GM19043 (cell line): ENCODE data around the gene STK33.

Source experiments
- ATAC-seq: cut with Tn5 transposase; IDR thresholded peaks from one replicate; pipeline ENCODE4 v1.9.1; 2021; ENCODE audit warnings: low read depth; ENCODE audit not compliant: unreplicated experiment

STK33 gene

DNA sequence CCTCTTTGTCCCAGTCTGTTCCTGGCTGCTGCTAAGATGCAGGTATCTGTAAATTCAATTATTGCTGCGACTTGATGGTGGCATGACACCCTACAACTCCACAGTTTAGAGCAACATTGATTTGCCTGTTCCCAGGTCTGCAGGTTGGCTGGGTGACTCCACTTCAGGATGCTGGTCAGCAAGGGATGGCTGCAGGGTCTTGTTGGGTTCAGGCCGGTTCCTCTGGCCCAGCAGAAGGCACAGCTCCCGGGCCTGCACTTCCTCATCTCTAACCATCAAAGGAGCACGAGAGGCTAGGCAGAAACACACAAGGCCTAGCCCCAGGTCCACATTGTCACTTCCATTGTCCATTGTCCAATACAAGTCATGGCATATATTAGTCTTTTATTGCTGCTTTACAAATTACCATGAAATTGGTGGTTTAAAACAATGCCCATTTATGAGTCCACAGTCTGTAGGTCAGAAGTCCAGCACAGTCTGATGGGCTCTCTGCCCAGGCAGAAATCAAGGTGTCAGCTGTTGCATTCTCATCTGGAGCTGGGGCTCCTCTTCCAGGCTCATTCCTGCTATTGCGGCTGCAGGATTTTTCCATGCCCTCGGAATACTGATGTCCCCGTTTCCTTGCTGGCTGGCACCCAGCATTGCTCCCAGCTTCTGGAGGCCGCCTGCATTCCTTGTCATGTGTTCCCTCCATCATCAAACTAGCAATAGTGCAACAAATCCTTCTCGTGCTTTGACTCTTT is 233.8 kb downstream of the STK33 start:
- ATAC-seq: no peak

DNA sequence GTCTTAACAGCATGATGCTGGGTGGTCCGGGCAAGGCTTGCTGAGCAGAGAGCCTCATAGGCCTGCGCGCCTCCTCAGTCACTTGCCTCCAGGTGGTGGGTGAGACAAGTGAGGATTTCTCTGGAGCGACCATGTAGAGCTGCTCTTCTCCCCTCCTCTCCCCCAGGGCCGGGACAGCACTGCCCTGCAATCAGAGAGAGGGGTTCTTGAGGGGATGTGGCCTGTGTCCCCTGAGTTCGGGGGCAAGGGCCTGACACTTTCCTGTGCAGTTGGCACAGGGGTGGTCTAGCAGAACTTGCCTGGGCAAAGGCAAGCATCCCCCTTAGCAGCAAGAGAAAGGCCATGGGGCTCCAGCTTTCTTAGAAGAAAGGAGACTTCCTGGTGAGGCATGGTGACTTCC is 234.5 kb downstream of the STK33 start:
- no peak for ATAC-seq

DNA sequence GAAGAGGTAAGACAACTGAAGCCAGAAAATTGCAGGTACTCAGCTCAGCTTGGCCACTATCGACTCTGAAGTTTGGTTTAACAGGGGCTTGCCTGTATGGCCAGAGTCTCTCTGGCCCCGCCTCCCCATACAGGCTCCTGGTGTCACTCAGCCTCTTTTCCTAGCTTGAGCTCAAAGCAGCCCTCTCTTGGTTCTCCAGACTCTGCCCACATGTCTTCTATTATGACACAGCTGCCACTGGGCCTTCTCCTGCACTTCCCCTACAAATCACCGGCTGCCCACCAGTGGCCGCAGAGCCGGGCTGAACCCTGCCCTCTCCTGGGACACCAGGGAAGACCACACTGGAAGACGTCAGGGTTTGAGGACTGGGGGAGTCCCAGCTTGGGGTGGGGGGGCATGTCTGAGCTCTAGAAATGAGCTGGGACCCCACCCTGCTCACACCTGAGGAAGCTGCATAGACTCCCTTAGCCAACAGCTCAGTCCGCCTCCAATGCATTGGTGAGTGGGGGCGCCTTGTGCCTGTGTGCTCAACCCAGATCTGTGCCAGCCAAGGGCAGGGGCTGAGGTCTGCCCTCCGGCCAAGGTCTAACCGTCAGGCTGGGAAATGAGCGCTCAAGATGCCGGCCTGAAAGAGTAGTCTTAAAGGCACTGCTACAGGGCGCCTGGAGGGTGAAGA is 236.0 kb downstream of the STK33 start:
- ATAC-seq: no peak

DNA sequence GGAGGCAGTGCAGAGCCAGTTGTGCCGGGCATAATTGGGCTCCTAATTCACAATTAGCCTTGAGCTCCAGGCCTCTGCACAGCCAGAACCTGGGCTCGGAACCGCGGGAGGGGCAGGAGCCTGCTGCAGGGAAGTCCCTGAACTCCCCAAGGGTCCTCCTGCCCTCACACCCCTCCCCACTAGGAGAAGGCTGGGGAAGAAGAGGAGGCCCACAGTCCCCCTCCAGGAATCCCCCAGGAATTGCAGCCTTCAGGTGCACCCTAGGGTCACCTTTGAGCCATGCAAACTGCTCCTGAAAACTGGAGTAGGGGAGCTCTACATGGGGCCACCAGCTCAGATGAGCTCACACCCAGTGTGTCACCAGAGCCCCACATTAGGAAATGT is 236.5 kb downstream of the STK33 start:
- no peak for ATAC-seq

DNA sequence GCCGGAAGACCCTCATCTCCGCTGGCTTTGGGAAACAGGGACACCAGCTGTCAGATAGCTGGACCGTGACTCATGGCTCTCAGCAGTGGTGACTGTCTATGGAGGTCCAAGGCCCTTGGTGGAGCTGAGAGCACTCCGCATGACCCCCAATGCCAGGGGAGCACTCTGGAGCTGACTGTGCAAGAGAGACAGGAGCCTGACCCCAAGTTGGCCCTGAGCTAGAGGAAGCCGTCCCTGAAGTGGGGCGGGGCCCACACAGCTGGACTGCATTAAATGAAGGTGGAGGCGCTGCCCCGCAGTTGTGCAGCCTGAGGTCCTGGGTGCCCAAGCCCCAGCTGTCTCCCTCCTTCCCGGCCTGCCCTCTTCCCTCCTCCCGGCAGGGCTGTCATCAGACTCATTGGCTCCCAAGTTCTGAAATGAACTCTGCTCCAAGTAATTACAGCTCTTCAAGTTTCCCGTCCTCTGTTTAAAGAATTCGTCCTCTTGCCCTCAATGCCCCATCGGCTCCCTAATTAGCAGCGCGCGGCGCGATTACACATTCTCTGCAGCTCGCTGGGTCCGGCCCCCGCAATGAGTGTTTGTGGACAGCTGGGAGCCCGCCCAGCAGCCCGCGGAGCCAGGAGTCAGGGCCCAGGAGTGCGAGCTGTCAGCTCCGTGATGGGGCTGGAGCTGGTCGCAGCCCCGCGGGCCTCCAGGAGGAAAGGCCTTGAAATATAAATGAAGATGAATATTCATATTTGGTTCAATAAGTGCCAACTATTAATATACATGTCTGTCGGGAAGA is 237.1 kb downstream of the STK33 start:
- ATAC-seq: no peak

DNA sequence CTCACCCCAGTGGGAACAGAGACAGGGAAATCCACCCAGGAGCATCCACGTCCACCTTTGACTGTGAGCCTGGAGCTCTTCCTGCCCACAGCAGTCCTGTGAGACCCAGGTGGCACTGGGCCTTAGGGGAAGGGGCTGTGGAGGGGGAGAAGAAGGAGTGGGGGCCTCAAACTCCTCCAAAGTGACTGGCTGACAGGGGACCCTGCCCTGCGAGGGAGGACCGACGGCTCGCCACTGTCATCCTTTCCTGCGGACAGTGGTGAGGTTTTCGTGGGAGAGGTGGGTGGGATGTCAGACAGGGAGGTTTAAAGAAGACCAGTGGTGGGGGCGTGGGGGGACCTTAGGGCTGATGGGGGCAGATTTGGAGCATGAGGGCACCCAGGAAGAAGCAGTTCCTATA is 237.8 kb downstream of the STK33 start:
- no peak for ATAC-seq

DNA sequence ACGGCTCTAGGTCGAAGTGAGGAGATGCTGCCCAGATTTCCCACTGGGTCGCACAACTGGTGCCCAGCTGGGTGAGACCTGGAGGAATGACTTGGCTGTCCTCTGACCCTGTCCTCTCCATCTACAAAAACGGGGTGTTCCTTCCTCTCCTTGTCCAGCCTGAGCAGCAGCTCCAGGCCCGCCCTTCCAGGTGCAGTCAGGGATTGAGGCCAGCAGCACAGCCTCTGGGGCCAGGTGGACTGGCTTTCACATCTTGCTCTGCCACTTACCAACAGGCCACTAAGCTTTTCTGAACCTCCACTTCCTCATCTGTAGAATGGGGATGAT is 238.6 kb downstream of the STK33 start:
- ATAC-seq: no peak

DNA sequence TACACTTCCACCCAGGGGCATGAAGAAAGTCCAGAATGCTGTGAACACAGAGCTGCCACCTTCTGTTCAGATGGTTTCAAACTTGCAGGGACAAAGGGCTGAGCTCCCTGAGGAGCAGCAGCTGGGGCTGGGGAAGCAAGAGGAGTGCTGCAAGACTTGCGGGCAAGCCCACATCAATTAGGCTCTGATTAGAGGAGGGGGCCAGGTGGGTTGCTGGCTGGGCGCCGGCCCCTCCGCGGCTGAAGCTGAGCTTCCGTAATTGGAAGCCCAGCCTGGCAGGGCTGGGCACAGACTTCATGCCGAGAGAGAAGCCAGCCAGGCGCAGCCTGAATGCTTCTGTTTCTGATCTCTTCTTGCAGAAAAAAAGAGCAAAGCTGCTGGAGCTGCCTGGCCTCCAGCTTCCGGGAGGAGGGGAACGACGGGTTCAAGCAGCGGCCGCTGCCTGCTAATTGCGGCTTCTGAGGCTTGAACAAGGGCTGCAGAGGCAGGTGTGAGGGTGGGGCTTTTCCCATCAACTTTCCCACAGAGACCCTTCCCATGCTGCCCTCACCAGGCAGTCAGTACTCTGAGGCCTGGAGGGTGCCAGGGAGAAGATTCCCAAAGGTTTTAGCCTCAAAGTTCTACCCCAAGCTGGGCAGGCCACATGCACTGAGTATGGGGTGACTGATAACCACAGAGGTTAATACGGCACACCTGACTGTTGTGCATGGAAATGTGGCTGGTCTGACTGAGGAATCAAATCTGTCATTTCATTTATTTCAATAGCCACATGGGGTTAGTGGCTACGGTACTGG is 239.2 kb downstream of the STK33 start:
- ATAC-seq: peak; percentile 58

DNA sequence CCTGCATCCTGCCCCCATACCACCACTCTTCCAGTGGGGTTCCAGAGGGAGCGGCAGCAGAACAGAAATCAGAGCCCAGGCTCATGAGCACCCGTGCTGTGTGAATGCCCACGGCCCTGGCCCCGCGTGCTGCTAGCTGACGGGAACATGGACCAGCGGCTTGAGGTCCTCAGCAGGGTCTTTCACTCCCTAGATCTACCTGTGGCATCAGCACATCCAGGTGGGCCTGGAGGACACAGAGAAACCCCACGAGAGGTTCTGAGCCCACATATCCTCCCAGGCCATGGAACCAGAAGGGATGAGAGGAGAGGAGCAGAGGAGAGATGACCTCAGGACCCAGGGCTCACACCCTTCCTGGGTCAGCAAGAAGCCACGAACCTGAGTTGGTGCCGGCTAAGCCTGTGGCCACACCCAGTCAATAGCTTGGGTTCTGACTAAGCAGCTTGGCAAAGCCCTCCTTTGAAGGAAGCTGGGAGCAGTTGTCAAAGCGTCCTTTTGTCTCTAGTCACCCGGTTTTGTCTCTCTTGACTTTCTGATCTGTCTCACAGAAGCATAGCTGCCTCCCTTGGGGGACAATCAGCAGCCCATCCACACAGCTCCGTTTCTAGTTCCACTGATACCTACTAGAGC is 241.0 kb downstream of the STK33 start:
- ATAC-seq: no peak

DNA sequence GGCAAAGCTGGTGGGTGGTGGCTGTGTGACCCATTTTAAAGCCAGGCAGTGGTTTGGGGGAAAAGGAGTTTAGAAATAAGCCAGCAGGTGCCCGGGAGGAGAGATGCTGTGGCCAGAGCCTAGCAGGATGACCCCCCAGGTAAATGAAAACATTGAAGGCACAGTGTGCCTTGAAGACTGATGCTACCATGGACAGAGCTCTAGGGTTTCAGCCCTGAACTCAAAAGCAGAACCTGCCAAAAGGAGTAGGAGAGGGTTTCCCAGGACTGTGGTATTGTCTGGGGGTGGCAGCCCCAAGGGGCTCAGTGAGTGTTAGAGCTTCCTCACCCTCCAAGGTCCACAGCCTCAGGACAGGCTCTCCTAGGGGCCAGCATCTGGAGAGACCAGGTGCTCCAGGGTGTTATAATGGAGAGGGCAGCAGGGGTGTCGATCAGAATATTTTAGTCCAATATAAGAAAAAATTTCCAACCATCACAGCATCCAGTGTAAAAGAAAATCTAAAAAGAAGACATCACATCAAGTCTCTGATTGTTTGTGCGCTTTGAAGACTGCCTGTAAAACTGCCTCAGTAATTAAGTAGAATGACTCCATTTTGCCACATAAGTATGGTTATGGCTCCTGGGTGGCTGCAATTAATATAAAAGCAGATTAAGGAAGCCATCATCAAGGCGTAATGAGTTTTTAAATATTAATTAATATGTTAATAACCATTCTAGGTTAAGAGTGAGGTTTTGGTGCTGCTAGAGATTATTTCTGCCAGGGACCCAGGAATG is 241.7 kb downstream of the STK33 start:
- ATAC-seq: no peak

DNA sequence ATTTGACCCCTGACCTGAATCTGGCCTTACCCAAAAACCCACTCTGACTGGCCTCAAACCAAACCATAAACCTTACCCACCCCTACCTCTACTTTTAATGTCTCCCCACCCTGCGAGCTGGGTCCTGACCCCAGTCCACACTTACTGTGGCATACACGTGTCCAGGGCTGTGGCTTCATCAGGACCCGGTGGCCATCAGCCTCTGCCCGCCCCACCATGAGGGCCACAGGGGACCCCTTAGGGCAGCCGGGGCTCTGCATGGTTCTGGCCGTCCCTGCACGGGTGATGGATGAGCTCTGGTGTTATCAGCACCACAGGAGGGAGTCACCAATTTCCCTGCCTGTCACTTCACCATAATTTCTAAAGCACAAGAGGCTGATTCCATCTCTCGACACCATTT is 242.8 kb downstream of the STK33 start:
- ATAC-seq: no peak

DNA sequence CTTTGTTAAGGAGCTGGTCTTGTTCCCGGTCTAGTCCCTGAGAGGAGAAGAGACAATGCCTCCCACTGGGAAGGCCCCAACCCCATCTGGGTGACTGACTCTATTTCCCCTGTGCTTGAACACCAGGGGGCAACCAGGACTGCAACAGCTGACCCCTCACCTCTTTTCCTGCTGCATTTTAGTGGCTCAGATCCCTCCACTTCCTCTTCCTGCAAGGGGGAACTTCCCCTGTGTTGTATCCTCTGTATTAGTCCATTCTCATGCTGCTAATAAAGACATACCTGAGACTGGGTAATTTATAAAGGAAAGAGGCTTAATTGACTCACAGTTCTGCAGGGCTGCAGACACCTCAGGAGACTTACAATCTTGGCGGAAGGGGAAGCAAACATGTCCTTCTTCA is 246.1 kb downstream of the STK33 start:
- no peak for ATAC-seq

DNA sequence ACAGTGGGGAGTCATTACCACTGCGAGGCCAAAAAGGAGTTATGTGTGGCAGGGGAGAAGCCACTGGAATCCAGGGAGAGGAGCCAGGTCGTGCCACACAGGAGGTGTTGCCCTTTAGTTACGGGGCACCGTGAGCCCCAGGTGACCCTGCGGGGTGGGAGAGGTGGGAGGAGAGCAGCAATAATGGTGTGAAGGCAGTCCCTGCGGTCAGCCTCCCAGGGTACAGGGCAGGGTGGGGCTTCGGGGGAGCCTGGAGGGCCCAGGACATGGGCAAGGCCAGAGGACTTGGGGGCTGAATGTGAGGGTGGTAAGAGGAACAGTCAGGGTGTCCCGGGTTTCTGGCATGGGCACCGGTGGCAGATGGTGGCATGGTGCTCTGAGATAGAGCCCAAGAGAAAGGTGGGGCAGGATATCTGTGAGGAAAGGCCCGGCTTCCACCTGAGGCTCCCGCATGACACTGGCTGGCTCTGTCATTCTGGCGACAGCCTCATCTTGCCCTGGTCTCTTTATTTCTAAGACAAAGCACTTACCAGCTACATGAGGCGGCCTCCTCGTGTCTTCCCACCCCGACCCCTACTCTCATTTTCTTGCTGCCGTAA is 247.8 kb downstream of the STK33 start:
- ATAC-seq: no peak

DNA sequence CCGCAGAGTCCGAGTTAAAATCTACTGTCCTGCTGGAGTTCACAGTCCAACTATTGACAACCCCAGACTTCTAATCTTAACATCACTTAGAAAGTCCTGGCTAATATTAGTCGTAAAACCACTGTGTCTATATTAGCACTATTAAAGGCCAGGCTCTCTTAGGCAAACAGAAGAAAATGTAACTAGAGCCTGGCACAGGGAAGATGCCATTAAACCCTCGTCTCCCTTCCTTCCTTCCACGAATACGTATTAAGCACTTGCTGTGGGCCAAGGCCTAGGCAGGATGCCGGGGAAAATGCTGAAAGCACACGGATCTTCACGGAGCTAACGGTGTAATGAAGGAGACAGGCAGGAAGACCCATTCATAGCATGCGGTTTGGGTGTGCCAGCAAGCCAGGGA is 248.8 kb downstream of the STK33 start:
- no peak for ATAC-seq

DNA sequence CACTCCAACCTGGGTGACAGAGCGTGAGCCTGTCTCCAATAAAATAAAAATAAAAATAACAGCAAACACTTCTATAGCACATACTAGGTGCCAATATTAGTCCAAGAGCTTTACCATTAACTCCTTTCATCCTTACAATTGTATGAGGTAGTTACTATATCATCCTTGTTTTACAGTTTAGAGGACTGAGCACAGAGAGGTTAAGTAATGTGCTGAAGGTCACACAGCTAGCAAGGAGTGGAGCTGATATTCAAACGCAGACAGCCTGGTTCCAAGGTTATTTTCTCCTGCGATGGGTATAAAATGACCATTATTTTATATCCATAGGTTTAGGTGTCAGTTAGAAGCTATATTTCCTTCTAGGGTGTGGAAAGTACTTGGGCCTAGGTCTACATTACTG is 249.7 kb downstream of the STK33 start:
- ATAC-seq: no peak

DNA sequence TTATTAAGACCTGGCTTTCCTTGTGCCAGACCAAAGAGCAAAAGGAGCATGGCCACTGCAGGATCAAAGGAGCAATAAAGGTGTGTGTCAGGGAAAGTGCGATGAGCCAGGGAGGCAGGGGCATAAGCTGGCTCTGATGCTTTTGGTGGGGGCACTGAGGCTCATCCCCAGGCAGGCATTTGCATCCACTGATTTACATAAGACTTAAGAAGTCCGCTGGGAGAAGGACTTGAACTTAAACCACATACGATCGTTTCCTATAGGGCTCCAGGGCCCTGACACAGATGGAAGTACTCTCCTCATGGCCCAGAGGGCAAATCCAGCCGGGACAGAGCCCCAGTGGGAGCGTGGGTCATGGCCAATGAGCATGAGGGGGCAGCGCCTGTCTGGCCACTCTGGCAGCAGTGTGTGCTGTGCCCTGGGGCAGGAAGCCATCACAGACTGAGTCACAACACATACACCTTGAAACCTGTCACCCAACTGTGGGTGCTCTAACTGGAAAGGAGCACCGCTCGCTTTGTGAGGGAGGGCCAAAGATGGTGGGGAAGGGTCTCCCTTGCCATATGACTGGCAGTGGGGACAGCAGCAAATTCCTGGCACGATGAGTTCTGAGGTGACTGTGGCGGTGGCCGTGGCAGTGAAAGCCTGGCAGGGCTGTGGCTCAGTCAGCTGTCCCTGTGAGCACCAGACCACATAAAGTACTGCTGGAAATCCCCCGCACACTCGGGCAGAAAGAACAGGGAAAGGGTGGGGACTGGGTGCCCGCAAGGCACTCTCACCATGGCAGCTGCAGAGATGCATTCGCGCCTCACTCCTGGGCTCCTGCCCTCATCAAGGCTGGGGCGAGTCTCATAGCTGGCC is 251.0 kb downstream of the STK33 start:
- peak; percentile 70 for ATAC-seq

DNA sequence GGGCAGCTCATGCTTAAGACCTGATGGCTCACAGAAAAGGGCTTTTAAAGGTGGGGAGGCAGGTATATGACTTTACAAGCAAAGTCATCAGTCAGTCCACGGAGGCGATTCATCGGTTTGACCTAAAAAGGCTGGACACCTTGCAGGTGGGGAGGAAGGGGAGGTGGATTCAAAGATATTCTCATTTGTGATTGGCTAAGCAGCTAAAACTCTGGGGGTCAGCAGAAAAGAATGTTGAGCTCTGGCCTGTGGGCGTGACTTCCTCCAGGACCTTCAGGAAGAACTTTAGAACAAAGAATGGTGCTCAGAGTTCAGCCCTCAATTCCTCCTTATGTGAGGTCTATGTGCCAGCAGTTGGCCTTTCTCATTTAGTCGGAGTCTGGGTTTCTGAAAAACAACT is 252.0 kb downstream of the STK33 start:
- no peak for ATAC-seq
